ENCODE results near the gene OSTM1. TPM values are rescaled to one million over a fixed set of nuclear protein-coding genes. Genes with fewer than 3 reads are reported as not detected.

The OSTM1 gene
- total and polyA plus RNA-seq, 7 experiments from 2014 or later, result 25.0 to 48.9 (median 31.3) TPM

- Mint-ChIP-seq H3K27me3 (peaks cover 82 to 94% (median 85%) of the 10 kb centered on the region in 5 donors), H3K4me3 (peak overlapping the region; percentile 84 to 99 (median 90)), H3K27ac (peak overlapping the region in 1 of 9 donors; percentile 78), H3K9me3 (peaks cover 0 to 7% (median 0%) of the 10 kb centered on the region in 11 donors), H3K36me3 (peaks cover 0 to 5% (median 2%) of the 10 kb centered on the region in 5 donors), H3K4me1 (peaks cover 29 to 53% (median 41%) of the 10 kb centered on the region in 7 donors)
- ATAC-seq (no peak), DNase-seq (no peak)
- intact Hi-C loops (cut with micrococcal nuclease), result loop anchor here in 1 of 2 donors (2.0 to 10.0 kb wide), 2 partner anchors 16 to 236 kb away; no protein-coding TSS in a partner anchor
- ChIA-PET POLR2A (no interaction called here), CTCF (no interaction called here)
- Histone ChIP-seq H3K4me1 (ENCODE audit: control insufficient read depth in 2 of 2, insufficient read depth in 2 of 2, low read length in 2 of 2) (peaks cover 12 to 34% of the 10 kb centered on the region in 2 donors), H3K36me3 (ENCODE audit: control insufficient read depth in 2 of 3, insufficient read depth in 3 of 3, low read length in 3 of 3) (no peaks in the 10 kb centered on the region), H3K27ac (ENCODE audit: low read depth, low read length) (no peak overlapping the region), H3K27me3 (ENCODE audit: control insufficient read depth in 2 of 2, insufficient read depth in 2 of 2, low read length in 2 of 2) (peaks cover 8 to 29% of the 10 kb centered on the region in 2 donors), H3K9me3 (ENCODE audit: control insufficient read depth in 2 of 3, low read length in 3 of 3) (no peaks in the 10 kb centered on the region), H3K4me3 (ENCODE audit: low read length) (peak overlapping the region; percentile 66)
These were observed 44.5 kb upstream of the OSTM1 start for GRCh38 chr6:108118810-108119768.

DNA sequence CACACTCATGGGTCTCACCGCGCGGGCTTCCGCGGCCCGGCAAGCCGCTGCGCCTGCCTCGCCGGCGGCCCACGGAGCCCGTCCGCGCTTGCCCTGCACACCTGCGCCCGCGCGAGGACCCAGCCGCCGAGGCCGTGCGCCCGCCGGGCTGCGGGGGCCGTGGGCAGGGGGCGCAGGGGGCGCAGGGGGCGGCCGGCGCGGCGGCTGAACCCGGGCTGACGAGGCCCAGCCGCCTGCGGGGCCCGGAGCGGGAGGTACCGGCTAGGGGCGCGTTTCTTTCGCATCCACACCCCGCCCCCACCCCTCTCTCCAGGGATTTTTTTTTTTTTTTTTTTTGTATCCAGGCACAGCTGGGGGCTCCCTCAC, 43.8 kb upstream of the OSTM1 start:
- H3K4me3 ChIP-seq (ENCODE audit: low read length), result peak overlapping the region; percentile 66
- H3K36me3 ChIP-seq (ENCODE audit: control insufficient read depth in 2 of 3, insufficient read depth in 3 of 3, low read length in 3 of 3), result no peaks in the 10 kb centered on the region
- ChIA-PET CTCF (no interaction called here), POLR2A (no interaction called here)
- Mint-ChIP-seq H3K36me3 (peaks cover 0 to 5% (median 2%) of the 10 kb centered on the region in 5 donors), H3K9me3 (peaks cover 0 to 7% (median 1%) of the 10 kb centered on the region in 11 donors), H3K4me1 (peaks cover 33 to 57% (median 48%) of the 10 kb centered on the region in 7 donors), H3K27ac (no peak overlapping the region), H3K27me3 (peaks cover 82 to 94% (median 85%) of the 10 kb centered on the region in 5 donors), H3K4me3 (peak overlapping the region; percentile 86 to 99 (median 91))
- H3K4me1 ChIP-seq (ENCODE audit: control insufficient read depth in 2 of 2, insufficient read depth in 2 of 2, low read length in 2 of 2), result peaks cover 17 to 40% of the 10 kb centered on the region in 2 donors
- H3K27me3 ChIP-seq (ENCODE audit: control insufficient read depth in 2 of 2, insufficient read depth in 2 of 2, low read length in 2 of 2), result peaks cover 13 to 32% of the 10 kb centered on the region in 2 donors
- intact Hi-C loops (cut with micrococcal nuclease), result loop anchor here in 1 of 2 donors (2.0 to 10.0 kb wide), 2 partner anchors 16 to 236 kb away; no protein-coding TSS in a partner anchor
- DNase-seq (no peak), ATAC-seq (peak; percentile 17)
- no peak overlapping the region for H3K27ac ChIP-seq (ENCODE audit: low read depth, low read length)
- no peaks in the 10 kb centered on the region for H3K9me3 ChIP-seq (ENCODE audit: control insufficient read depth in 2 of 3, low read length in 3 of 3)

- H3K9me3 Mint-ChIP-seq, result peaks cover 0 to 7% (median 1%) of the 10 kb centered on the region in 11 donors
- peaks cover 13 to 30% of the 10 kb centered on the region in 2 donors for H3K27me3 ChIP-seq (ENCODE audit: control insufficient read depth in 2 of 2, insufficient read depth in 2 of 2, low read length in 2 of 2)
- DNase-seq (peak in 2 of 9 donors; percentile 22 to 42), ATAC-seq (peak; percentile 53)
- peaks cover 0 to 5% (median 2%) of the 10 kb centered on the region in 5 donors for H3K36me3 Mint-ChIP-seq
- H3K4me1 ChIP-seq (ENCODE audit: control insufficient read depth in 2 of 2, insufficient read depth in 2 of 2, low read length in 2 of 2), result peaks cover 17 to 40% of the 10 kb centered on the region in 2 donors
- intact Hi-C loops (cut with micrococcal nuclease), result loop anchor here in 1 of 2 donors (2.0 to 10.0 kb wide), 3 partner anchors 17 to 237 kb away; no protein-coding TSS in a partner anchor
- H3K4me3 ChIP-seq (ENCODE audit: low read length), result peak overlapping the region; percentile 49
- no peaks in the 10 kb centered on the region for H3K36me3 ChIP-seq (ENCODE audit: control insufficient read depth in 2 of 3, insufficient read depth in 3 of 3, low read length in 3 of 3)
- H3K4me1 Mint-ChIP-seq, result peaks cover 34 to 57% (median 49%) of the 10 kb centered on the region in 7 donors
- peaks cover 82 to 94% (median 85%) of the 10 kb centered on the region in 5 donors for H3K27me3 Mint-ChIP-seq
- H3K9me3 ChIP-seq (ENCODE audit: control insufficient read depth in 2 of 3, low read length in 3 of 3), result no peaks in the 10 kb centered on the region
- peak overlapping the region; percentile 82 to 99 (median 88) for H3K4me3 Mint-ChIP-seq
- H3K27ac Mint-ChIP-seq, result peak overlapping the region in 1 of 9 donors; percentile 4
- ChIA-PET POLR2A (no interaction called here), CTCF (no interaction called here)
- H3K27ac ChIP-seq (ENCODE audit: low read depth, low read length), result no peak overlapping the region
These were observed 43.2 kb upstream of the OSTM1 start for GRCh38 chr6:108117427-108118358.

DNA sequence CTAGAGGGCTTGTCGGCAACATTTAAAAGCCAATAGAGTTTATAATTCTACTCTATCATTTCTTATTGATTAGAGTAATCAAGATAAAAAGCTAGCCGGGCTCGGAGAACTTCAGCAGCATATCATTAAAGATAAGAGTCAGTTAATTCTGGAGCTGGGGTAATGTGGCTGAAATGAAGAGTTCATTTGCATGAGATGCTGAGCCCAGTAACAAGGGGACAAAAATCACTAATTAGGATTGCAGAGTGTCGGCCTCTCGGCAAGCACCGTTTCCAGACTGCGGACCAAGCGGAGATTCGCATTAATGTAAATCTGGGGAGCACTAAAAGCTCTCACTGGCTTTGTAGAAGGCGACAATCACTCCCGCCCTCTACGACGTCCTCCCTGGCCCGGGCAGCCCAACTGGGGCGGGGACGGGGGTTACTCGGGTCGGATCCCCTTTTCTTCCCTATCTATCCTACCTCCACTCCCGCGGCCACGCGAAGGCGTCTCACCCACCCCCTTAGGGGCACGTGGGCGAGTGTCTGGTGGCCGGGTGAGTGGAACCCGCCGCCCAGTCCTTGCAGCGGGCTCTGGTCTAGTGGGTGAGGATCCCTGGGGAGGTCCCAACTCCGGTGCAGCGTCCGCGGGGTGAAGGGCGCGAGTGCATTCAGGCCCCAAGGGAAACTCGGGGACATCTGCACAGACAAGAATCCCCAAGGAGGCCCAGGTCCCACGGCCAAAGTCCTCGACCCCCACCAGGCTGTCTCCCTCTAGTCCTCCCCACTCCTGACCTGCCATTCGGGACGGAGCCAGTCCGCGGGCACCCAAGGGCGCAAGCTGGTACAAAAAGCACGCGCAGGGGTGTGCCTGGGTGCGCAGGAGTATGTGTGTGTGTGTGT, 42.2 kb upstream of the OSTM1 start:
- intact Hi-C loops (cut with micrococcal nuclease), result loop anchor here in 1 of 2 donors (2.0 to 10.0 kb wide), 2 partner anchors 42 to 238 kb away; no protein-coding TSS in a partner anchor
- Histone ChIP-seq H3K27me3 (ENCODE audit: control insufficient read depth in 2 of 2, insufficient read depth in 2 of 2, low read length in 2 of 2) (peaks cover 10 to 30% of the 10 kb centered on the region in 2 donors), H3K36me3 (ENCODE audit: control insufficient read depth in 2 of 3, insufficient read depth in 3 of 3, low read length in 3 of 3) (no peaks in the 10 kb centered on the region), H3K9me3 (ENCODE audit: control insufficient read depth in 2 of 3, low read length in 3 of 3) (no peaks in the 10 kb centered on the region), H3K4me3 (ENCODE audit: low read length) (peak overlapping the region; percentile 49), H3K4me1 (ENCODE audit: control insufficient read depth in 2 of 2, insufficient read depth in 2 of 2, low read length in 2 of 2) (peaks cover 17 to 40% of the 10 kb centered on the region in 2 donors), H3K27ac (ENCODE audit: low read depth, low read length) (no peak overlapping the region)
- no peak for ATAC-seq
- ChIA-PET POLR2A (no interaction called here), CTCF (no interaction called here)
- H3K36me3 Mint-ChIP-seq, result peaks cover 0 to 5% (median 2%) of the 10 kb centered on the region in 5 donors
- peaks cover 34 to 57% (median 48%) of the 10 kb centered on the region in 7 donors for H3K4me1 Mint-ChIP-seq
- peaks cover 0 to 5% (median 1%) of the 10 kb centered on the region in 11 donors for H3K9me3 Mint-ChIP-seq
- H3K27ac Mint-ChIP-seq, result peak overlapping the region in 1 of 9 donors; percentile 15
- peaks cover 79 to 94% (median 86%) of the 10 kb centered on the region in 5 donors for H3K27me3 Mint-ChIP-seq
- peak in 2 of 9 donors; percentile 8 to 27 for DNase-seq
- peak overlapping the region; percentile 82 to 99 (median 88) for H3K4me3 Mint-ChIP-seq

GRCh38 chr6:108115598-108116058, 41.1 kb upstream of the OSTM1 start:
- H3K4me1 ChIP-seq (ENCODE audit: control insufficient read depth in 2 of 2, insufficient read depth in 2 of 2, low read length in 2 of 2), result peaks cover 17 to 40% of the 10 kb centered on the region in 2 donors
- H3K4me1 Mint-ChIP-seq, result peaks cover 34 to 53% (median 46%) of the 10 kb centered on the region in 7 donors
- H3K4me3 ChIP-seq (ENCODE audit: low read length), result no peak overlapping the region
- peaks cover 76 to 93% (median 86%) of the 10 kb centered on the region in 5 donors for H3K27me3 Mint-ChIP-seq
- H3K27me3 ChIP-seq (ENCODE audit: control insufficient read depth in 2 of 2, insufficient read depth in 2 of 2, low read length in 2 of 2), result peaks cover 8 to 30% of the 10 kb centered on the region in 2 donors
- peak; percentile 26 for ATAC-seq
- peaks cover 0 to 5% (median 0%) of the 10 kb centered on the region in 5 donors for H3K36me3 Mint-ChIP-seq
- H3K9me3 Mint-ChIP-seq, result peaks cover 0 to 5% (median 0%) of the 10 kb centered on the region in 11 donors
- CTCF ChIA-PET, result no interaction called here
- POLR2A ChIA-PET, result no interaction called here
- no peaks in the 10 kb centered on the region for H3K9me3 ChIP-seq (ENCODE audit: control insufficient read depth in 2 of 3, low read length in 3 of 3)
- H3K4me3 Mint-ChIP-seq, result peak overlapping the region; percentile 11 to 99 (median 74)
- intact Hi-C loops (cut with micrococcal nuclease), result loop anchor here in 1 of 2 donors (2.0 to 10.0 kb wide), 3 partner anchors 43 to 239 kb away; no protein-coding TSS in a partner anchor
- H3K27ac ChIP-seq (ENCODE audit: low read depth, low read length), result no peak overlapping the region
- H3K27ac Mint-ChIP-seq, result no peak overlapping the region
- no peaks in the 10 kb centered on the region for H3K36me3 ChIP-seq (ENCODE audit: control insufficient read depth in 2 of 3, insufficient read depth in 3 of 3, low read length in 3 of 3)
- DNase-seq, result no peak
